Activated T-helper 9 cell treated with anti-CD3 and anti-CD28 coated beads, Interleukin-2, amount 50 U/mL, for 16 hours (primary cell): ENCODE results near the gene ADARB1.

Experiments used
- DNase-seq: peaks from one replicate; pipeline ENCODE4 v3.0.0-alpha.2; 2020; ENCODE audit warnings: low read depth

ADARB1 gene

DNA sequence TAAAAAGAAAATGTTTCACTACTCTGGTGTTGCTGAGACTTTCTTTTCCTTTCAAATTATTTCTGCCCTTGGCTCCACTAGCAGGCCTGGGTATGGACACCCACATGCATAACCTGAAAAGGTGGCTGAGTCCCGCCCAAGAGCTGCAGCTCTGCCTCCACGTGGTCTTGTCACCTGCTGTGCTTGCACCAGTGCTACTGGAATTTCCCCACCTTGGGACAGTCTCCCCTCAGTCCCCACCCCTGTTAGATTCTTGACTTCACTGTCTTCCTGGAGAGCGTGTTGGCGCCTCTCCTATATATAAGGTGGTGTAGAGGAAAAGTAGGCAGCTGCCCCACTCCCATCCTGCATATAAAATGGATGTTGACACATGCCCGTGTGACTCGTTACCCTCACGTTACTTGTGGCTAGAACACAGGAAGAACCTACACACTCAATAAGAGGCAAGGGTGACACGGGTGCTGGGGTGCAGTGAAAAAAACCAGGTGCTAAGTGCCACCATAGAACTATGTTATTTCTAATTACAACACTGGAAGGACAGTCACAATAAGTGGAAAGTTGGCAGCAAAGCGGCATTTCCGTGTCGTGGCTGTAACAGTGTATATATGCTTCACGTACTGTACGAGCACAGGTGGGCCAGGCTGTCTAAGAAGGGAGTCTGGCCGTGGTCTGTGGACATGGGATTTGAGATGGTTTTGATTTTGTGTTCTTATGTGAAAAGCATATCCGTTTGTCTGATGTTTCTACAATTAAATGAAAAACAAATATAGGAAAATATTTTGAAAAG, 152.4 kb downstream of the ADARB1 start:
- DNase-seq, result no peak

DNA sequence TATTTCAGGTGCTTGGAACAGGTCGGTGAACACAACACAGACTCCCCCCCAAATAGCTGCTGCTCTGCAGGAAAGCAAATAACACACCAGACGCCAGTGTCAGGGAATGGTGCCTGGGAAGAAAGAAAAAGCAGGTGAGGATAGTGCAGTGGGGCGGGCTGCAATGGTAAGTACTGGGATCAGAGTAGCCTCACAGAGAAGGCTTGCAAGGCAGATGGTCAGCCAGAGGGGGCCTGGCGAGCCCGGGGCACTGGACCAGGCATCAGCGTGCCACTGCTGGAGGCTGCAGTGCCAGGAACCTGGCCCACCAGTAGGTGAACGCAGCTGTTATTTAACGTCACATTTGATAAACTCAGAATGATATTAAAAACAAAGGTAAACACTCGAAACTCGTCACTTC, 153.4 kb downstream of the ADARB1 start:
- no peak for DNase-seq

DNA sequence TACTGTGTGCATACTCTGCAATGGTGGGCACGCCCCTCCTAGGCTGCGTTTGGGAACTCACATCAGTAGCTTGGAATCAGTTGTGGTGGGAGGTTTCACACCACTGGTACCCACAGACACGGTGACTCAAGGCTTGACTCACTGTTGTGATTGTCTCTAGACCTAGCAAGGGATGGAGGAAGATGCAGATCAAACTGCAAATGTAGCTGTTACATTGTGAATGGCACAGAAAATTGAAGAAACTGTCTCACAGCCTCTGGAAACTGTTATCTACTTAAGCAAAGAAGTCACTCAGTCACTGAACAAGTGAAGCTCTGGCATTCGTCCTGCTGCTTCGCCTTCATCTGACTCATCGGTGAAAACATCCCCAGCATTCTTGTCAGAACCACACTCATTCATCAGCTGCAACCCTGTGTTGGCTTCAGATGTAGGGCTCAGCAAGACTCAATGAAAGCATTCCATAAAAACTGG, 153.8 kb downstream of the ADARB1 start:
- peak; percentile 61 for DNase-seq

GRCh38 chr21:45228656-45229240, 154.4 kb downstream of the ADARB1 start:
- DNase-seq, result no peak

DNA sequence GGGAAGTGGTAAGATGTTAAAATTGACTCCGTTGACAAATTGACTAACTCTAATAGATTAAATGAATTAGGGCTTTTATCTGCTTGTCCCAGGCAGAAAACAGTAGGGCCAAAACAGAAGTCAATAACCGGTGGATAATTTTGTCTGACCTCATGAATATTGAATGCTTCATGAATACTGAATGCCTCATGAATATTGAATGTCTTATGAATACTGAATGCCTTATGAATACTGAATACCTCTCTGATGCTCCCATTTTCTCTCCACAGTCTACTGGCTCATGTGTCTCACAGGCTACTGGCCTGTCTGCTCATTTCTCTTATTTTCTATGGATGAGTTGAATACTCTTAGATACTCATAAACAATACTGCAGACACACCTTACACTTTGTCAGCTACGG, 157.3 kb downstream of the ADARB1 start:
- DNase-seq, result no peak

GRCh38 chr21:45234127-45234526, 159.7 kb downstream of the ADARB1 start:
- no peak for DNase-seq

DNA sequence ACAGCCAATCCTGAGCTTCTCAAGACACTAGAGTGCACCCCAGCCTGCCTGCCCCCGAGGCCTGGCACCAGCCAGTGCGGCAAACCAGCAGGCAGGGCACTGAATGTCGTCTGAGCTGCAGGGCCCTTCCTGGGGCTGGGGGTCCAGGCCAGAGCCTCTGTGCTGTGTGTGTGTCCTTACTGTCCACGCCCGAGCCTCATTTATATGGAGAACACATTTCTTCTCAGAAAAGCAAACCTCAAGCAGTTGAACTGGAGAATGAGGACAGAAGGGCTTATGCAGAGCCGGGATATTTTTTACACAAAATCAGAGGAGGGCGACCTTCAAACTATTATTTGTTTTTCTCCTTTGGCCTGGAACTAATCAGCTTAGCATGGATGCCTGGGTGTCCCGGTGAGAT, 160.6 kb downstream of the ADARB1 start:
- DNase-seq, result no peak

DNA sequence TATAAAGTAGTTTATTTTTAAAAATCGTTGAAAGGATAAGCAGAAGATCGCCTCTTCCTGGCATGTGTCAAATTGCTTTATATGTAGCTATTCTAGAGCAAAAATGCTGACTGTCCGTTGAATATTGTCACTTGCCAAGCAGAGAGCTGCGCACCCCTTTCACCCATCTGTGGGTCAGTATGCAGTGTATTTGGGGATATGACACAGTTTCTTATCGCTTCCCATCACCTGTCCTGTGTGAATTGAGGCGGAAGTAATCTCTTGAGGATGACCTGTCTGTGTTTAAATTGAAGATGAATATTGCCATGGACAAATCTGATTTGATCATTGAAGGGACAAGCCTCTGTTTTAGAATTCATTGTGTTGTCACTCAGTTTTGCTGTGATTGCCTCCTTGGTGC, 161.1 kb downstream of the ADARB1 start:
- no peak for DNase-seq

- no peak for DNase-seq
Observed at GRCh38 chr21:45236481-45236880, 162.1 kb downstream of the ADARB1 start.

GRCh38 chr21:45237401-45237800, 163.0 kb downstream of the ADARB1 start:
- DNase-seq, result no peak

DNA sequence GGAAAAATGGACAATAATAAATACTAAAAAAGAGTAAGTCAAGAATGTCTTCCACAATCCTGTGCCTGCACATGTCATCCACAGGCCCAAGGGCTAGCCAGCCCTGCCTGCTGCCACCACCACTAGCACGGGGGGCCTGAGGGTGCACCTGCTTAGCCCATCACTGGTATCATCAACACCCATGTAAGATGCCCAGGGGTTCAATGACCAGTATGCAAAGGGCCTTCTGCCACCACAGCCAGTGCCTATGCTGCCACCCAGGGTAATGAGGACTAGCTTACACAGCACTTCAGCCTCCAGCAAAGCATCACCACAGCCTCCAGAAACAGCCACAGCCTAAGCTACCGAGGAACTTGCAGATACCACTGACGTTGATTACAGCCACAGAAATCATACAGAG, 167.0 kb downstream of the ADARB1 start:
- no peak for DNase-seq

DNA sequence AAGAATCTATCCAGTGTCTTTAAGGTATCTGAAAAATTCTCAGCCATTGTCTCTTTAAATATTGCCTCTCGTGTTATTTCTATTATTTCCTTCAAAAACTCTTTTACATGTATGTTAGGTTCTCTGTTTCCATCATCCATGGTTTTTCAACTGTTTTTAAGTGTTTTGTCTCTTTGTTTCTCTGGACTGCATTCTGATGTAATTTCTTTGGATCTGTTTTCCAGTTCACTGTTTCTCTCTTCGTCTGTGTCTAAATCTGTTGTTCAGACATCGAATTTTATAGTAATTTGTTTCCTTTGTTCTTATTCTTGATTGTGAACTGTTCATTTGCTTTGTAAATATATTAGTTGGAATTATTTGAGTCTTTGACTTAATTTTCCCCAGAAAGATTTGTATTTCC, 169.2 kb downstream of the ADARB1 start:
- no peak for DNase-seq

- DNase-seq, result no peak
Observed at GRCh38 chr21:45244799-45245340, 170.5 kb downstream of the ADARB1 start.

GRCh38 chr21:45246386-45247320, 172.3 kb downstream of the ADARB1 start:
- DNase-seq, result no peak

DNA sequence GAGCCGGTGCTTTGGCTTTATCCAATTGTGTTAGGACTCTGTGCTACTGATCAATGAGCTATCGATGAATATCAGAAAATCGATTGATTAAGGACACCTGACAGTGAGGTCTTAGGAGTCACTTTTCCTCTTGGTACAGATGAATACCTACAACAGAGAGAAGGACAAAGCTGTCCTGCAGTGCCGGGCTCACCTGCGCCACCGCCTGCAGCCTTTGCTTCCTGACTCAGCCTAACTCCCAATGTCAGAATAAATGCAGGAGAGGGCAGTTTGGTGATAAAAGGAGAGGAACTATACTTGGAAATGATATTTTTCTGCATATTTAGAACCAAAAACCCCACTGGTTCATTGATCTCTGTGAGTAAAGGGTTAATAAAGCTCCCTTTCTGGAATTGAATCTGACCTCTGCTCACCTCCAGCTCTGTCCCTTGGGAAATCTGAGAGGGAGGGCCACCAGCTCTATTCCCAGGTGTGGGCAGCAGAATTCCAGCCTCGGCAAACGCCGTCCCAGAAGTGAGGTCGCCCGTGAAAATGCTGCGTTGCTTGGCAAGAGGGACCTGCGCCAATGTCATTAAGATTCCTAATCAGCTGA, 174.0 kb downstream of the ADARB1 start:
- DNase-seq, result no peak

GRCh38 chr21:45248893-45249381, 174.6 kb downstream of the ADARB1 start:
- no peak for DNase-seq

GRCh38 chr21:45249626-45250025, 175.2 kb downstream of the ADARB1 start:
- no peak for DNase-seq

- no peak for DNase-seq
Observed at GRCh38 chr21:45250272-45250671, 175.9 kb downstream of the ADARB1 start.

DNA sequence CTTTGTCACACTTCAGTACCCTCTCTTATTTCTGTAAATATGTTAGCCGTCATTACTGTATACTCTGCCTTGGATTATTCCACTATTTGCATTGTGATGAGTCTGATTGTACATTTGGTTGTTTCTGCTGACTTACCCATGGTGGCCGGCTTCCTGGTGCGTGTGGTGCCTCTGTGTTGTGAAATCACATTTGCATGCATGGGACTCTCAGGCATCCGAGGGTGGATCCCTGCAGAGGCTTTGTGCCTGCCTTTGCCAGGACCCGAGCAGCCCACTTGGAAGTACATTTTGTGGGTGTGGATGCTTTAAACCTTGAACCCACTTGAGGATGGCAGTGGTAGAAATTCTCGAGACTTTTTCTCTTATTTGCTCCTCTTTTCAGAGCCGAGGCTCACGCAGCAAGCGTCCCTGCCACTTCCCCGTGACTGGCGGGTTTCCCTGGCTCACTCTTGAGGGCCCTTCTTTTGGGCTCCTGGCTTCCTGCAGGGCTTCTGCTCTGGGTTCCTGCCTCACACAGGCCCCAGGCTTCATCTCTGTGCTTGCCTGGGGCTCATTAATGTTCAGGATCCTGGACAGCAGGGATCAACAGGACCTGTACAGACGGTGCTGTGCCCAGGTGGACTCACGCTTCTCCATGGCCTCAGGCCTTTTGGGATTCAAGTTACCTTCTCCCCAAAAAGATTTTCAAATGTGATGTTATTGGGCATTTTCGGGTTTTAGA, 176.7 kb downstream of the ADARB1 start:
- no peak for DNase-seq

GRCh38 chr21:45251635-45252447, 177.5 kb downstream of the ADARB1 start:
- no peak for DNase-seq
